ENCODE data around the gene NRN1.

- no peak for TF ChIP-seq CTCF (tag by site-specific recombination; IDR thresholded peaks at IDR 0.05)
- TF ChIP-seq, protein P1, sequence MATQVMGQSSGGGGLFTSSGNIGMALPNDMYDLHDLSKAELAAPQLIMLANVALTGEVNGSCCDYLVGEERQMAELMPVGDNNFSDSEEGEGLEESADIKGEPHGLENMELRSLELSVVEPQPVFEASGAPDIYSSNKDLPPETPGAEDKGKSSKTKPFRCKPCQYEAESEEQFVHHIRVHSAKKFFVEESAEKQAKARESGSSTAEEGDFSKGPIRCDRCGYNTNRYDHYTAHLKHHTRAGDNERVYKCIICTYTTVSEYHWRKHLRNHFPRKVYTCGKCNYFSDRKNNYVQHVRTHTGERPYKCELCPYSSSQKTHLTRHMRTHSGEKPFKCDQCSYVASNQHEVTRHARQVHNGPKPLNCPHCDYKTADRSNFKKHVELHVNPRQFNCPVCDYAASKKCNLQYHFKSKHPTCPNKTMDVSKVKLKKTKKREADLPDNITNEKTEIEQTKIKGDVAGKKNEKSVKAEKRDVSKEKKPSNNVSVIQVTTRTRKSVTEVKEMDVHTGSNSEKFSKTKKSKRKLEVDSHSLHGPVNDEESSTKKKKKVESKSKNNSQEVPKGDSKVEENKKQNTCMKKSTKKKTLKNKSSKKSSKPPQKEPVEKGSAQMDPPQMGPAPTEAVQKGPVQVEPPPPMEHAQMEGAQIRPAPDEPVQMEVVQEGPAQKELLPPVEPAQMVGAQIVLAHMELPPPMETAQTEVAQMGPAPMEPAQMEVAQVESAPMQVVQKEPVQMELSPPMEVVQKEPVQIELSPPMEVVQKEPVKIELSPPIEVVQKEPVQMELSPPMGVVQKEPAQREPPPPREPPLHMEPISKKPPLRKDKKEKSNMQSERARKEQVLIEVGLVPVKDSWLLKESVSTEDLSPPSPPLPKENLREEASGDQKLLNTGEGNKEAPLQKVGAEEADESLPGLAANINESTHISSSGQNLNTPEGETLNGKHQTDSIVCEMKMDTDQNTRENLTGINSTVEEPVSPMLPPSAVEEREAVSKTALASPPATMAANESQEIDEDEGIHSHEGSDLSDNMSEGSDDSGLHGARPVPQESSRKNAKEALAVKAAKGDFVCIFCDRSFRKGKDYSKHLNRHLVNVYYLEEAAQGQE (tag by site-specific recombination; IDR thresholded peaks at IDR 0.05): no peak
- no peak for TF ChIP-seq ZNF184 (tag by site-specific recombination; IDR thresholded peaks at IDR 0.05)
- no peak for TF ChIP-seq HOXA7 (CRISPR knock-in tag; IDR thresholded peaks at IDR 0.05; ENCODE audit: borderline replicate concordance)
- TF ChIP-seq OVOL3 (tag by site-specific recombination; IDR thresholded peaks at IDR 0.05): no peak
- no peak for TF ChIP-seq SCRT1 (tag by site-specific recombination; IDR thresholded peaks at IDR 0.05; ENCODE audit: borderline replicate concordance)
- no peak for TF ChIP-seq ZBTB7A (tag by site-specific recombination; IDR thresholded peaks at IDR 0.05; ENCODE audit: low read depth)
- TF ChIP-seq SETDB1 (IDR thresholded peaks at IDR 0.05; ENCODE audit: insufficient read length, low read length): no peak
- TF ChIP-seq EGR2 (tag by site-specific recombination; IDR thresholded peaks at IDR 0.05; ENCODE audit: low read depth): no peak
- TF ChIP-seq ZNF555 (tag by site-specific recombination; conservative IDR thresholded peaks at IDR 0.05): no peak
- no peak for TF ChIP-seq ZNF645 (tag by site-specific recombination; IDR thresholded peaks at IDR 0.05)
- no peak for TF ChIP-seq ZNF24 (tag by site-specific recombination; IDR thresholded peaks at IDR 0.05)
- TF ChIP-seq ZIC2 (tag by site-specific recombination; IDR thresholded peaks at IDR 0.05): no peak
Measured at GRCh38 chr6:5986861-5987260, 19.9 kb downstream of the NRN1 start.
